IMR-90 (cell line): Measurements from ENCODE around the gene ITIH5. TPM values are rescaled to one million over a fixed set of nuclear protein-coding genes. Genes with fewer than 3 reads are reported as not detected.

Source experiments
- ATAC-seq: fragments of 200-7000 bp; cut with Tn5 transposase; 2 replicates; pipeline ENCODE4 v1.9.1; 2020; ENCODE audit warnings: low read depth, mild to moderate bottlenecking, moderate library complexity
- BruUV-seq: library from RNA; stranded (reverse); fragments of 400-500 nt; replicated peaks from 2 replicates; lab custom pipeline; 2021; lab: Mats Ljungman, UMichigan
- CTCF ChIA-PET: fragments of 300-600 bp; formaldehyde crosslinking; extraction: SDS; loops from one replicate; lab custom pipeline; 2021; ENCODE audit warnings: antibody characterized with exemption; lab: Yijun Ruan, JAX
- POLR2A ChIA-PET: fragments of 300-600 bp; sonication (Branson Sonifier 250); formaldehyde crosslinking; loops from one replicate; lab custom pipeline; 2022; ENCODE audit warnings: antibody characterized with exemption; ENCODE audit not compliant: unreplicated experiment; lab: Charles Lee
- DNase-seq: peaks from one replicate; pipeline ENCODE4 v3.0.0; 2013
- H2AFZ ChIP-seq: replicated peaks from 2 replicates; pipeline ENCODE3; 2013; ENCODE audit warnings: low read length, mild to moderate bottlenecking; ENCODE audit not compliant: poor library complexity
- H2AK5ac ChIP-seq: 2 replicates; pipeline ENCODE4 v1.6.1; 2013; ENCODE audit warnings: low read depth, low read length, inconsistent platforms
- H2AK9ac ChIP-seq: replicated peaks from 2 replicates; pipeline ENCODE3; 2013; ENCODE audit warnings: mild to moderate bottlenecking, low read depth, low read length, moderate library complexity; ENCODE audit not compliant: poor library complexity
- H2BK120ac ChIP-seq: 2 replicates; pipeline ENCODE4 v1.6.1; 2013; ENCODE audit warnings: low read depth, low read length, inconsistent platforms
- H2BK15ac ChIP-seq: 3 replicates; pipeline ENCODE4 v1.6.1; 2013; ENCODE audit warnings: low read depth, low read length, inconsistent platforms
- H2BK20ac ChIP-seq: 2 replicates; pipeline ENCODE4 v1.6.1; 2013; ENCODE audit warnings: low read depth, mild to moderate bottlenecking, inconsistent platforms, low read length, moderate library complexity
- H2BK5ac ChIP-seq: 2 replicates; pipeline ENCODE4 v1.6.1; 2013; ENCODE audit warnings: mild to moderate bottlenecking, low read depth, low read length, inconsistent platforms; ENCODE audit not compliant: poor library complexity, severe bottlenecking
- H3K14ac ChIP-seq: replicated peaks from 2 replicates; pipeline ENCODE4 v1.6.1; 2013; ENCODE audit warnings: low read depth, low read length, inconsistent platforms
- H3K18ac ChIP-seq: 2 replicates; pipeline ENCODE4 v1.6.1; 2013; ENCODE audit warnings: low read depth, low read length, control low read depth
- H3K23ac ChIP-seq: 2 replicates; pipeline ENCODE4 v1.6.1; 2013; ENCODE audit warnings: low read depth, low read length, inconsistent platforms
- H3K27ac ChIP-seq: 2 replicates; pipeline ENCODE4 v1.5.1; 2013; ENCODE audit warnings: mild to moderate bottlenecking, control low read depth, low read length; ENCODE audit not compliant: insufficient read depth
- H3K27me3 ChIP-seq: 2 replicates; pipeline ENCODE4 v1.6.1; 2013; ENCODE audit warnings: low read length; ENCODE audit not compliant: control insufficient read depth, insufficient read depth
- H3K36me3 ChIP-seq: 2 replicates; pipeline ENCODE4 v1.6.1; 2013; ENCODE audit warnings: low read length, mixed read lengths; ENCODE audit not compliant: control insufficient read depth, insufficient read depth
- H3K4ac ChIP-seq: 2 replicates; pipeline ENCODE4 v1.6.1; 2013; ENCODE audit warnings: low read depth, low read length, inconsistent platforms
- H3K4me1 ChIP-seq: 2 replicates; pipeline ENCODE4 v1.6.1; 2013; ENCODE audit warnings: low read length, mixed read lengths; ENCODE audit not compliant: control insufficient read depth, insufficient read depth
- H3K4me2 ChIP-seq: 2 replicates; pipeline ENCODE4 v1.6.1; 2013; ENCODE audit warnings: low read depth, mild to moderate bottlenecking, control low read depth, low read length, moderate library complexity
- H3K4me3 ChIP-seq: 2 replicates; pipeline ENCODE4 v1.5.1; 2013; ENCODE audit warnings: low read depth, mild to moderate bottlenecking, control low read depth, low read length, moderate library complexity; ENCODE audit not compliant: insufficient read depth
- H3K56ac ChIP-seq: 2 replicates; pipeline ENCODE4 v1.6.1; 2013; ENCODE audit warnings: low read length, inconsistent platforms; ENCODE audit not compliant: insufficient read depth; ENCODE audit errors: extremely low read depth
- H3K79me1 ChIP-seq, 2 experiments: 2 replicates each; pipeline ENCODE4 v1.6.1; 2013; ENCODE audit warnings: low read length in 2 of 2, inconsistent platforms in 1 of 2, low read depth in 1 of 2
- H3K9ac ChIP-seq: 2 replicates; pipeline ENCODE4 v1.6.1; 2013; ENCODE audit warnings: low read depth, low read length, control low read depth
- H3K9me1 ChIP-seq: 2 replicates; pipeline ENCODE4 v1.6.1; 2013; ENCODE audit warnings: low read length, inconsistent platforms; ENCODE audit not compliant: insufficient read depth
- H3K9me3 ChIP-seq: 2 replicates; pipeline ENCODE4 v1.6.1; 2013; ENCODE audit warnings: low read length; ENCODE audit not compliant: control insufficient read depth, insufficient read depth
- H4K20me1 ChIP-seq: 2 replicates; pipeline ENCODE4 v1.6.1; 2013; ENCODE audit warnings: low read length, inconsistent platforms; ENCODE audit not compliant: insufficient read depth
- H4K5ac ChIP-seq: 2 replicates; pipeline ENCODE4 v1.6.1; 2013; ENCODE audit warnings: mild to moderate bottlenecking, low read depth, low read length, control low read depth
- H4K8ac ChIP-seq, 2 experiments: 2 replicates each; pipeline ENCODE4 v1.6.1; 2013; ENCODE audit warnings: low read depth in 2 of 2, low read length in 2 of 2, control low read depth in 1 of 2, inconsistent platforms in 1 of 2
- H4K91ac ChIP-seq: 2 replicates; pipeline ENCODE4 v1.6.1; 2013; ENCODE audit warnings: low read depth, low read length, inconsistent platforms; ENCODE audit not compliant: insufficient read depth
- BHLHE40 ChIP-seq: fragments of 150-350 bp; IDR thresholded peaks from 2 replicates; pipeline ENCODE4 v1.6.1; 2016; ENCODE audit warnings: mild to moderate bottlenecking, low read depth, low read length
- CEBPB ChIP-seq: IDR thresholded peaks from 2 replicates; pipeline ENCODE4 v1.6.1; 2012; ENCODE audit warnings: low read depth, low read length, improper control_type of control experiment
- CHD1 ChIP-seq: IDR thresholded peaks from 2 replicates; pipeline ENCODE4 v1.6.1; 2012; ENCODE audit warnings: low read depth, low read length, improper control_type of control experiment
- FOS ChIP-seq: fragments of 150-350 bp; IDR thresholded peaks from 2 replicates; pipeline ENCODE4 v1.6.1; 2016; ENCODE audit warnings: low read depth, low read length
- MAFK ChIP-seq: IDR thresholded peaks from 2 replicates; pipeline ENCODE4 v1.6.1; 2012; ENCODE audit warnings: low read depth, low read length, improper control_type of control experiment
- MAZ ChIP-seq: IDR thresholded peaks from 2 replicates; pipeline ENCODE4 v1.6.1; 2012; ENCODE audit warnings: low read depth, mild to moderate bottlenecking, low read length, improper control_type of control experiment, moderate library complexity, borderline replicate concordance
- MXI1 ChIP-seq: IDR thresholded peaks from 2 replicates; pipeline ENCODE4 v1.6.1; 2012; ENCODE audit warnings: low read depth, mild to moderate bottlenecking, low read length, moderate library complexity, borderline replicate concordance
- NFE2L2 ChIP-seq: fragments of 150-350 bp; IDR thresholded peaks from 2 replicates; pipeline ENCODE4 v1.6.1; 2016; ENCODE audit warnings: low read depth, mild to moderate bottlenecking, low read length
- POLR2A ChIP-seq: IDR thresholded peaks from 2 replicates; pipeline ENCODE4 v1.6.1; 2012; ENCODE audit warnings: mild to moderate bottlenecking, low read depth, low read length
- RAD21 ChIP-seq: IDR thresholded peaks from 2 replicates; pipeline ENCODE4 v1.6.1; 2012; ENCODE audit warnings: low read length, improper control_type of control experiment
- RCOR1 ChIP-seq: IDR thresholded peaks from 2 replicates; pipeline ENCODE4 v1.6.1; 2012; ENCODE audit warnings: mild to moderate bottlenecking, low read length, improper control_type of control experiment; ENCODE audit not compliant: insufficient replicate concordance
- RFX5 ChIP-seq: IDR thresholded peaks from 2 replicates; pipeline ENCODE4 v1.8.0; 2012; ENCODE audit warnings: low read depth, mild to moderate bottlenecking, low read length, moderate library complexity
- SMC3 ChIP-seq: fragments of 150-350 bp; IDR thresholded peaks from 2 replicates; pipeline ENCODE4 v1.6.1; 2016; ENCODE audit warnings: low read depth, mild to moderate bottlenecking, antibody characterized with exemption, low read length, moderate library complexity
- WGBS, 2 experiments: methylation state at CpG; one replicate each; pipeline versions ENCODE4 v1.1.5 to v1.1.7; 2013; ENCODE audit warnings: missing lambda C conversion rate in 2 of 2; ENCODE audit not compliant: insufficient read length in 1 of 2; ENCODE audit errors: extremely low coverage in 2 of 2; 5-methylcytosine and 5-hydroxymethylcytosine counted together
- dilution Hi-C: fragments of 300-500 bp; cut with HindIII; formaldehyde crosslinking; loops from one replicate; pipeline ENCODE4 v1.14.3; 2018; ENCODE audit warnings: low sequenced_read_pairs; ENCODE audit not compliant: unreplicated experiment
- in situ Hi-C: fragments of 300-500 bp; cut with MboI; formaldehyde crosslinking; loops from 3 replicates; pipeline ENCODE4 v1.14.3; 2019; ENCODE audit warnings: low sequenced_read_pairs, inconsistent platforms, mixed read lengths
- intact Hi-C: fragments of 100-400 bp; cut with micrococcal nuclease; formaldehyde crosslinking; loops from 2 replicates; pipeline ENCODE4 v1.10.0; 2022
- polyA plus RNA-seq, 3 experiments: library from polyadenylated mRNA; depleted of rRNA; stranded (reverse); fragments of >200 nt; gene quantifications; 2 replicates each; pipeline ENCODE4 v1.2.3, GENCODE V29; 2012; ENCODE audit warnings: low replicate concordance in 1 of 3
- total RNA-seq: library from RNA; depleted of rRNA; stranded (reverse); fragments of >200 nt; gene quantifications from 2 replicates; pipeline ENCODE4 v1.2.3, GENCODE V29; 2012
- TF ChIP-seq, protein P1 (sequence below): conservative IDR thresholded peaks from 2 replicates; pipeline ENCODE4 v1.5.1; 2012; ENCODE audit warnings: mild to moderate bottlenecking, low read depth, low read length, improper control_type of control experiment
- TF ChIP-seq, protein P2 (sequence below): fragments of 150-350 bp; IDR thresholded peaks from 2 replicates; pipeline ENCODE4 v1.6.1; 2017; ENCODE audit warnings: mild to moderate bottlenecking, antibody characterized with exemption, low read length, low read depth
- TF ChIP-seq, protein P3 (sequence below): fragments of 150-350 bp; IDR thresholded peaks from 2 replicates; pipeline ENCODE4 v1.6.1; 2016; ENCODE audit warnings: low read depth, mild to moderate bottlenecking, low read length, moderate library complexity, borderline replicate concordance

ITIH5 gene
- total and polyA plus RNA-seq, 2 of the 4 experiments (the other 2 are of a cell fraction) = under 0.01 to 0.07 TPM

DNA sequence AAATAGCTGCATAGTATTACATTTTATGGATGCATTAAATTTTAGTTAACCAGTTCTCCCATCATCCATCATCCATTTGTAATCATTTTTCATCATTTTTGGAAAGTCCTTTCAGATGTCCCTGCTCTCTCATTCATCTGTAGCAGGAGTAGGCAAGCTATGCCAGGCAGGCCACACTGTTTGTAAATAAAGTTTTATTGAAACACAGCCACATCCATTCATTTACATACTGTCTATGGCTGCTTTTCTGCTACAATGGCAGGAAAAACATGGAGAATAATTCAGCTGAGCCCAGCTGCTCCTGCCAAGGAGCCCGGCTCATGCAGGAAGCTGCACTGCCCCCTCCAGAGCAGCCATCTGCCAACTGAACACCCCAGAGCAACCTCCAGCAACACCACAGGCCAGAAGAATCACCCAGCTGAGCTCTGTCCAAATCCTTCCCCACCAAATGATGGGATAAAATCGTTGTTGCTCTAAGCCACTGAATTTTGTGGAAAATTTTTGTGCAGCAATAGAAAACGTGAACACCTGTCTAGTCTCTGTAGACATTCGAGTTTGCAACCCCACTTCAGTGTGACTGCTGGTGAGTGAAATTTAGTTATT is 19.6 kb downstream of the ITIH5 start:
- Histone ChIP-seq H3K9me3 (no peaks in the 10 kb centered on the region), H2AK5ac (no peak overlapping the region), H2BK120ac (no peak overlapping the region), H3K79me1 (no peaks in the 10 kb centered on the region), H3K4me2 (no peak overlapping the region), H2BK20ac (no peak overlapping the region), H3K4me3 (no peak overlapping the region), H4K91ac (no peak overlapping the region), H3K14ac (no peak overlapping the region), H3K4me1 (no peaks in the 10 kb centered on the region), H2AFZ (no peak overlapping the region), H3K4ac (no peak overlapping the region), H3K27ac (no peak overlapping the region), H4K5ac (no peak overlapping the region), H3K27me3 (no peaks in the 10 kb centered on the region; the same call in 1 of the 2 replicates), H4K8ac (no peak overlapping the region), H3K56ac (no peak overlapping the region), H2AK9ac (no peak overlapping the region), H4K20me1 (no peaks in the 10 kb centered on the region), H3K9ac (no peak overlapping the region), H3K18ac (no peak overlapping the region), H3K23ac (no peak overlapping the region), H3K36me3 (no peaks in the 10 kb centered on the region), H3K9me1 (no peaks in the 10 kb centered on the region), H2BK15ac (no peak overlapping the region), H2BK5ac (no peak overlapping the region)
- intact Hi-C loops (no loop called here), dilution Hi-C loops (no loop called here), in situ Hi-C loops (no loop called here)
- ChIA-PET CTCF (no interaction called here), POLR2A (no interaction called here)
- WGBS, 2 experiments = no CpG with 5 or more reads among the region's 4 CpGs
- no peak for TF ChIP-seq MXI1
- no peak for TF ChIP-seq FOS
- TF ChIP-seq BHLHE40 = no peak
- TF ChIP-seq MAZ = no peak
- TF ChIP-seq POLR2A = no peak
- no peak for TF ChIP-seq NFE2L2
- no peak for TF ChIP-seq MAFK
- no peak for TF ChIP-seq CEBPB
- no peak for TF ChIP-seq RFX5
- no peak for TF ChIP-seq SMC3
- TF ChIP-seq, protein P1, sequence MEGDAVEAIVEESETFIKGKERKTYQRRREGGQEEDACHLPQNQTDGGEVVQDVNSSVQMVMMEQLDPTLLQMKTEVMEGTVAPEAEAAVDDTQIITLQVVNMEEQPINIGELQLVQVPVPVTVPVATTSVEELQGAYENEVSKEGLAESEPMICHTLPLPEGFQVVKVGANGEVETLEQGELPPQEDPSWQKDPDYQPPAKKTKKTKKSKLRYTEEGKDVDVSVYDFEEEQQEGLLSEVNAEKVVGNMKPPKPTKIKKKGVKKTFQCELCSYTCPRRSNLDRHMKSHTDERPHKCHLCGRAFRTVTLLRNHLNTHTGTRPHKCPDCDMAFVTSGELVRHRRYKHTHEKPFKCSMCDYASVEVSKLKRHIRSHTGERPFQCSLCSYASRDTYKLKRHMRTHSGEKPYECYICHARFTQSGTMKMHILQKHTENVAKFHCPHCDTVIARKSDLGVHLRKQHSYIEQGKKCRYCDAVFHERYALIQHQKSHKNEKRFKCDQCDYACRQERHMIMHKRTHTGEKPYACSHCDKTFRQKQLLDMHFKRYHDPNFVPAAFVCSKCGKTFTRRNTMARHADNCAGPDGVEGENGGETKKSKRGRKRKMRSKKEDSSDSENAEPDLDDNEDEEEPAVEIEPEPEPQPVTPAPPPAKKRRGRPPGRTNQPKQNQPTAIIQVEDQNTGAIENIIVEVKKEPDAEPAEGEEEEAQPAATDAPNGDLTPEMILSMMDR = no peak
- TF ChIP-seq, protein P2, sequence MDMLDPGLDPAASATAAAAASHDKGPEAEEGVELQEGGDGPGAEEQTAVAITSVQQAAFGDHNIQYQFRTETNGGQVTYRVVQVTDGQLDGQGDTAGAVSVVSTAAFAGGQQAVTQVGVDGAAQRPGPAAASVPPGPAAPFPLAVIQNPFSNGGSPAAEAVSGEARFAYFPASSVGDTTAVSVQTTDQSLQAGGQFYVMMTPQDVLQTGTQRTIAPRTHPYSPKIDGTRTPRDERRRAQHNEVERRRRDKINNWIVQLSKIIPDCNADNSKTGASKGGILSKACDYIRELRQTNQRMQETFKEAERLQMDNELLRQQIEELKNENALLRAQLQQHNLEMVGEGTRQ = no peak
- no peak for TF ChIP-seq RAD21
- TF ChIP-seq RCOR1 = no peak
- no peak for TF ChIP-seq CHD1
- TF ChIP-seq, protein P3, sequence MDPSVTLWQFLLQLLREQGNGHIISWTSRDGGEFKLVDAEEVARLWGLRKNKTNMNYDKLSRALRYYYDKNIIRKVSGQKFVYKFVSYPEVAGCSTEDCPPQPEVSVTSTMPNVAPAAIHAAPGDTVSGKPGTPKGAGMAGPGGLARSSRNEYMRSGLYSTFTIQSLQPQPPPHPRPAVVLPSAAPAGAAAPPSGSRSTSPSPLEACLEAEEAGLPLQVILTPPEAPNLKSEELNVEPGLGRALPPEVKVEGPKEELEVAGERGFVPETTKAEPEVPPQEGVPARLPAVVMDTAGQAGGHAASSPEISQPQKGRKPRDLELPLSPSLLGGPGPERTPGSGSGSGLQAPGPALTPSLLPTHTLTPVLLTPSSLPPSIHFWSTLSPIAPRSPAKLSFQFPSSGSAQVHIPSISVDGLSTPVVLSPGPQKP = no peak
- no TSS peak for BruUV-seq
- ATAC-seq = no peak
- DNase-seq = no peak
